ENCODE measurements around the gene AK2.

Gene AK2

DNA sequence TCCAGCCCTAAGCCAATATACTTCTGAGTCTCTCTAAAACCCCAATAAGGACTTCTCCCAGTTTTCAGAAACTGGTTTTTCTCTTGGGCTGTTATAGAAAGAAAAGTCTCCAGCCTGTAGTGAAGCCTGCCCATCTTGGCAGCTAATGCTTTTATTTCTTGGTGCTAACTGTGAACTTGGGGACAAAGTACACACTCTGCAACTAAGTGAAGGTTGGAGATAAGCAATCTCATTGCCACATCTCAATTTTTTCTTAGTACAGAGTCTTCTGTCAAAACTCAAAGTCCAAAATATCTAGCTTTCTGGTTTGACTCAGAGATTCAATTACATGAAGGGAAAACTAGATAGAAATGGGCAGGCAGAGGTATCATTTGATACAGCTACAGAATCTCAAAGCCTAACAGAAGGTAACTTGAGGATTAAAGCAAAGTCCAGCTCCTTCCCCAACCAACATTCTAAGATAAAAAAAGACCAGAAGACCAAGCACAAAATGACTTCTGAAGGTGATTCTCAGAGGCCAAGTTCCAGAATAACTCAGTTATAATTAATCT is 14.0 kb downstream of the AK2 start:
- no peak for DNase-seq (ENCODE audit: low read depth)

- DNase-seq (ENCODE audit: low read depth) = no peak
These were observed 14.9 kb downstream of the AK2 start for GRCh38 chr1:33021567-33022431.

DNA sequence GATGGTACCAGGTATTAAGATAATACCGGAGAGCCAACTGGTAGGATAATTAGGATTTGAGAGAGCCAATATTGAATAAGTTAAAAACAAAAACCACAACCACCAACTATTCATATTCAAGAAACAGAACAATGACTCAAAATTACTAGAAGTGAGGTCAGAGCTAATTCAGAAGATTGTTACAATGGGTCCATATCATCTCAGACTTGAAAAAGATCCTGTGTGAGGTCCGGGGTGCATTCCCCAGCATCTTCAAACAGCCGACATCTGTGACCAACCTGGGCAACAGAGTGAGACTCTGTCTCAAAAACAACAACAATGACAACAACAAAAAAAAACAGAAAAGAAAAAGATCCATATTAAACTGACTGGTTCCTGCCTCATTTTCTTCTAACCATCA is 18.6 kb downstream of the AK2 start:
- DNase-seq (ENCODE audit: low read depth) = no peak

GRCh38 chr1:33017175-33017574 is 19.5 kb downstream of the AK2 start:
- no peak for DNase-seq (ENCODE audit: low read depth)

DNA sequence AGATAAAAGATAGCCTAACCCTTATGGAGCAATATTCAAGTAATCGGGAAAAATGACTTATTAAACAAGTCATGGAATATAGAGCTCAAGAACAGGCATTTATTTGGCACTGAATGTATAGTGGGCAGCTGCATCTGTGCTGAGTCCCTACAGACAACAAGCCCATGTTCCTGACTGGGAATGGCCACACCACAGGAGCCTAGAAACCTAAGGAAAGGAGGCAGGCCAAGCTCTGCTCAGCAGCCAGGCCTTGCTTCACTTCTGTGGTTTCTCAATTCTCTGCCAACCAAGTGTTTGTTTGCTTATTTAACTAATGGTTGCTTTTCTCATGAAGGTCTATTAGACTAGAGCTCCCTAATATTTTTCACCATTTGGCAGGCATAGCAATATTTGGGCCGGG is 21.5 kb downstream of the AK2 start:
- DNase-seq (ENCODE audit: low read depth) = no peak

DNA sequence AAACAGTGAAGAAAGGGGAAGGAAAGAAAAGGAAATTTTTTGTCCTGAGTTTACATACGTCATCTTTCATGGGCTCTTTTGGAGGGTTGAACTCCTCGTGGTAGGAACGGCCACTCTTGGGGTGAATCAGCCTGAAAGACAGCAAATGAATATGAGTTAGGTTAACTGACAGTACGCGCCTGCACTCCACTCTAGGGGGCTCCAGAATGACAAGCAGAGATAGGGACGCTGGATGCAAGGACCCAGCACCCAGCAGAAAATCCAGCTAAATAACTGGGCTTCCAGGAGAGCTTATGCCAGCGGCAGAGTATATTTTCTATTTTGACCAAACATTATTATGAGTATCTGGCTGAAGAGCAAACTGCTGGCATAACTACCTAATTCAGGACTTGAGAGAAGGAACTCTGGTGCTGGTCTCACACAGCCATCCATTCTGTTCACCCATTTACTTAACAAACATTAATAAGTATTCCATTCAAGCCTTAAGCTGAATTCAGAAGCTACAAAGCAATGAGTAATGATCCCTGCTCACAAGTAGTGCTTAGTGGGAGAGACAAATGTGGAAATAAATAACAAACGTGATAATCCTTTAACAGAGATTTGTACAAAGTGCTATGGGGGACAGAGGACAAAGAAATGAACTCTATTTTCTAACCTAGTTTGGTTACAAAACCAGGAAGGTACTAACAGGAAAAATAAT is 22.1 kb downstream of the AK2 start:
- no peak for DNase-seq (ENCODE audit: low read depth)

DNA sequence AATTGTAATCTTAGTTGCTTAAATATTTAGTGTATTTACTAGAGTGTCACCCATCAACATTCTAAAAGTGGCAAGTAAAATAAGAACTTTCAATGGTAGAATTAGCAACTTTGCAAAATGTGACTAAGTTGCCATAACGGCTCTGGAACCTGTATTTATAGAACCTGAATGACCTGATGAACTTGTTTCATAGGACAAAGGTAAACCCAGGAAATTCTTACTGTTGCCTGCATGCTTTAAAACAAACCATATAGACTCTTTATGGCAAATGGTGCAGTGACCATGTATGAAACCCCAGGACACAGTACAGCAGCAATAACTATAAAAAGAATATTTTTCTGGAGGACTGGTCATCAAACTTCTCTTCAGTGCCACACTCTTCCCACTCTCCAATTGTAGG is 22.9 kb downstream of the AK2 start:
- DNase-seq (ENCODE audit: low read depth) = no peak

GRCh38 chr1:33012165-33012564 is 24.5 kb downstream of the AK2 start:
- no peak for DNase-seq (ENCODE audit: low read depth)

GRCh38 chr1:33010932-33011731 is 25.6 kb downstream of the AK2 start:
- DNase-seq (ENCODE audit: low read depth) = no peak

- DNase-seq (ENCODE audit: low read depth) = no peak
These were observed 27.1 kb downstream of the AK2 start for GRCh38 chr1:33009561-33009960.

GRCh38 chr1:33008051-33008914 is 28.4 kb downstream of the AK2 start:
- DNase-seq (ENCODE audit: low read depth) = no peak

DNA sequence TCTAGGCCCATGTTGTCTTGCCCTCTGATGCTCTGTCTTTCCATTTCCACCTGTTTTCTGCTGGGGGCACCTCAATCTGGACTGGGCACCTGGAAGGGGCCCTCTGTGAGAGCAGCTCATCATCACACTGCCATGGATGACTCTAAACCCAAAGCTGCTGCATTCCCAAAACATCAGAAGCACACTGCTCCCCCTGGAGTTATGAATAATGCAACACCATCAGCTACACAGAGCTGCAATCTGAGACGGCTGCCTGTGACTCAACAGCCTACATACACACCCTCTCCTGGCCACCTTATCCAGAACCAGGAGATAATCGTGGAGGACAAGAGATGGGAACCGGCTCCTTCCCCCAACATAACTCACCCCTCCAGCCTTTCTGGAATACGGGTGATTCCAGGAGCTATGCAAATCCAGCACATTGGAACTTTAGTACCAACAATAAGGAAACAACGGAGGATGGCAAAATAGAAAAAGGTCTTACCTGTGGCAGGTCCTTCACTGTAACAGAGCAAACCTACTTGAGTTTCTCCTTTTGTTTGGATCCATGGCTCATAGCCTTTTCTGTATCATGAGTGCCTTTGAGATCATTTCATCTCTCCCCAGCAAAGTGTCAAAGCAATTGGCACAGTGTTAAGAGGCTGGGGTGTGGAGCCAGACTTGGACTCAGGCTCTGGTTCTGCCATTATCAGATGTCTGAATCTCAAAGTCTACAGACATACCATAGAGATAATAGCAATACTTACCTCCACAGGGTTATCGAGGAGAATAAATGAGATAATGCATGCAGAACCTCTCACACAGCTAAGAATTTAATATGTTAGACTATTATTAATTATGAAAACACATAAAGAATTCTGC is 29.3 kb downstream of the AK2 start:
- no peak for DNase-seq (ENCODE audit: low read depth)

DNA sequence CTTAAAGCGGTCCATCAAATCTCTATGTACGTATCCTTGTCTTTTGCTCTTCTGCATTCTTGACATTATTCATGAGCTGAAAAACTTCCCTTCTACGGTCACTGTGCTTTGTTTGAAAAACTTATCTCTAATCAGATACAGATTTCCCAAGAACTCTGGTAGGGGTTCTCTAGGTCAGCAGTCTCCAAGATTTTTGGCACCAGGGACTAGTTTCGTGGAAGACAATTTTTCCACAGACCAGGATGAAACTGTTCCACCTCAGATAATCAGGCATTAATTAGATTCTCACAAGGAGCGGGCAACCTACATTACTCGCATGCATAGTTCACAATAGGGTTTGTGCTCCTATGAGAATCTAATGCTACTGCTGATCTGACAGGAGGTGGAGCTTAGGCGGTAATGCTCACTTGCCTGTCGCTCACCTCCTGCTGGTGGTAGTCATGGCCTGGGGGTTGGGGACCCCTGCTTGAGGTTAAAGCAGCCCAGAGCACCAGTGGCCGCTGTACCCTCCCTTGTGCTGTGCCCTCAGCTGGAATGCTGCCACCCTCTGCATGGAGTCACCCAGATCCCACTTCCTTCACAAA is 30.8 kb downstream of the AK2 start:
- no peak for DNase-seq (ENCODE audit: low read depth)

- no peak for DNase-seq (ENCODE audit: low read depth)
These were observed 31.4 kb downstream of the AK2 start for GRCh38 chr1:33005117-33005837.

DNA sequence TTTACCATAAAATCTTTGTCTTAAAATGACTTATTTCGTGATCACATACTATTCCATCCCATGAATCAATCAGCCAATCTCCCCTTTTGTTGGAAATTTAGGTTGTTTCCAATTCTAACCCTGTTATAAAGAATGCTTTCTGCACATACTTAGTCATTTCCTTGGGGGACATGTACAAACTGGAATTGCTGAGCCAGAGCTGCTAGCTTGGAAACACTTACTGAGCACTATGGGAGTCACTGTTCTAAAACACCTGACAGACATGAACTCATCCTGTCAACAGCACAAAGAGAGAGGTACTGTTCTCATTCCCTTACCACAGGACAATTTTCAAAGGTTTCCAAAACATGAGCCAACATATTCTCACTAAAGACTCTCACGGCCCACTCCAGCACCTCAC is 32.1 kb downstream of the AK2 start:
- DNase-seq (ENCODE audit: low read depth) = no peak

- DNase-seq (ENCODE audit: low read depth) = no peak
These were observed 33.0 kb downstream of the AK2 start for GRCh38 chr1:33003657-33004056.

DNA sequence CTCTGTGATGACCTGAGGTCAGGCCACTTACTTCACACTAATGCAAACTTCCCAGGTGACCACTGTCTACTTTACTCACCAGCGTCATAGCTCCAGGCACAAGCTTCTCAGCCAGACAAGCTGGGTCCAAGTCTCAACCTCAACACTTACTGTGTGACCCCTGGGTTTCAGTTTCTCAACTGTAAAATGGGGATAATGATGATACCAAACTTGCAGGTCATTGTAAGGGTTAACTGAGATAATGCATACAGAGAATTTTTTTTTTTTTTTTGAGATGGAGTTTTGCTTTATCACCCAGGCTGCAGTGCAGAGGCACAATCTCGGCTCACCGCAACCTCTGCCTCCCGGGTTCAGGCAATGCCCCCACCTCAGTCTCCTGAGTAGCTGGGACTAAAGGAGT is 34.7 kb downstream of the AK2 start:
- no peak for DNase-seq (ENCODE audit: low read depth)

GRCh38 chr1:33001282-33001681 is 35.4 kb downstream of the AK2 start:
- DNase-seq (ENCODE audit: low read depth) = no peak

DNA sequence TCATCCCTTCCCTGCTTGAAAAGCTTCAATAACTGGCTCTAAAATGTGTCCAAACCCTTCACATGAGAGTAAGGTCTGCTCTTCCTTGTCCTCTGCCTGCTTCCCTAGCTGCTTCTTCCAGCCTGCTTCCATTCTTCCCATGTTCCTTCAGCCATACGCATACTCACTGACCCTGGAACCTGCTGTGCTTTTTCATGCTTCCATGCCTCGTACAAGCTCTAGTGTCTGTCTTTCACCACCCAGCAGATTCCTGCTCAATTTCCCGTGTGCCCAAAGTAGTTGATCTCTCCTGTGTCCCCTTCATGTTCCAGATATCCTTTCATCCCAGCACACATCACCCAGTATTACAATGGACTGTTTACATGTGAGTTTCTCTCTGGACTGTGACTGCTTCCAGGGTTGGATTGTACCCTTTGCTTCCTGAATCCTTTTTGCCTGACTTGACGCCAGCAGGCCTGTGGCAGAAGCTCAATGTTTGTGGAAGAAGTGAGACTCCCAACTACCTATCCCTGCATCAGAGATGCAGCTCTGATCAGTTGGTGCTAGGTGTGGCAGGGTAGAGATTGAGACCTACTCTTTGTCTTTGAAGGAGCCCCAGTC is 36.2 kb downstream of the AK2 start:
- DNase-seq (ENCODE audit: low read depth) = no peak

All from stimulated activated CD8-positive, alpha-beta memory T cell treated with anti-CD3 and anti-CD28 coated beads, Interleukin-15, amount 100 ng/mL, for 1 hour (primary cell).